BJ (cell line): ENCODE results near the gene RAPGEF1. TPM values are rescaled to one million over a fixed set of nuclear protein-coding genes. Genes with fewer than 3 reads are reported as not detected.
"Not testable (repeated sequence)": the region's sequence is repeated elsewhere in the genome, so short reads cannot be mapped to it uniquely, and the experiment has no call there.

ENCODE experiments used
- CTCF ChIA-PET: fragments of 350-600 bp; formaldehyde crosslinking; extraction: SDS; loops from one replicate; lab custom pipeline; 2021; ENCODE audit warnings: antibody characterized with exemption, inconsistent platforms; lab: Yijun Ruan, JAX
- POLR2A ChIA-PET: fragments of 300-600 bp; sonication (Branson Sonifier 250); formaldehyde crosslinking; extraction: SDS; loops from one replicate; lab custom pipeline; 2021; ENCODE audit warnings: antibody characterized with exemption; lab: Charles Lee
- DNase-seq: peaks from one replicate; pipeline ENCODE4 v3.0.0-alpha.2; 2011; ENCODE audit warnings: low read depth
- H3K27me3 ChIP-seq: 2 replicates; pipeline ENCODE4 v1.6.0; 2011; ENCODE audit warnings: low read length; ENCODE audit not compliant: control insufficient read depth, insufficient read depth
- H3K36me3 ChIP-seq: 2 replicates; pipeline ENCODE4 v1.5.1; 2011; ENCODE audit warnings: low read length; ENCODE audit not compliant: control insufficient read depth, insufficient read depth
- H3K4me3 ChIP-seq: 2 replicates; pipeline ENCODE4 v1.5.1; 2011; ENCODE audit warnings: low read depth, mild to moderate bottlenecking, control low read depth, low read length
- polyA plus RNA-seq: library from polyadenylated mRNA; depleted of rRNA; stranded (reverse); fragments of >200 nt; gene quantifications from 2 replicates; pipeline ENCODE4 v1.2.3, GENCODE V29; 2011
- TF ChIP-seq, protein P1 (sequence below): IDR thresholded peaks from 2 replicates; pipeline ENCODE4 v1.5.1; 2011; ENCODE audit warnings: low read depth, mild to moderate bottlenecking, control low read depth, inconsistent platforms, low read length, moderate library complexity; ENCODE audit not compliant: insufficient read depth

RAPGEF1 gene
- polyA plus RNA-seq, 1 experiment = 31.6 TPM

DNA sequence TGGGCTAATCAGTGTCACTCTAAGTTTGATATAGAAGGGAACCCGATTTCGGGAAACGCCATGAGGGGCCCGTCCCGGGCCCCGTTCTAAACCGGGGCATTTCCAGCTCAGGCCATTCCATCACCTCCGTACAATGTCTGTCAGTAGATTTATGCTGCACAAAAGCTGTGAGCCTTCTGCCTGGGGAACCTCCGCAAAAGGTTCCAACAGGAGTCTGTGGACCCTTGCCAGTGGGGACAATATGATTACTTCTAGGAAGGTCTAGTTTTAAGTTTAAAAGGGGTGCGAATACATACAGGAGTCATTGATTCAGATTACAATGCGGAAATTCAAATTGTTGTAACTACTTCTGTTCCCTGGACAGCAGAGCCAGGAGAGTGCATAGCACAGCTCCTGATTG, 57.6 kb downstream of the RAPGEF1 start:
- no peaks in the 10 kb centered on the region for H3K27me3 ChIP-seq
- ChIA-PET CTCF (interaction anchor here (2.0 kb wide), 1 partner anchor 16 kb away, joined by 8 read pairs; no protein-coding TSS in a partner anchor), POLR2A (no interaction called here)

DNA sequence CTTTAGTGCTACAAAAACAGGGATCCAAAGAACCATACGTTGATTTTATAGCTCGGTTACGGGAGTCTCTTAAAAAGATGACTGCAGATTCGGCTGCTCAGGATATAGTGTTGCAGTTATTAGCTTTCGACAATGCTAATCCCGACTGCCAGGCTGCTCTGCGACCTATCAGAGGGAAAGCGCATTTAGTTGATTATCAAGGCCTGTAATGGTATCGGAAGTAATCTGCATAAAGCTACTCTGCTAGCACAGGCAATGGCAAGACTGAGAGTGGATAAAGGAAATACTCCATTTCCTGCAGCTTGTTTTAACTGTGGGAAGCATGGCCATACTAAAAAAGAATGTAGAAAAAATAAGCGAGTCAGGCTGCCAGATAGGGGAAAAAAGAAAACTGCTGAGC, 58.0 kb downstream of the RAPGEF1 start:
- H3K36me3 ChIP-seq, DNase-seq, H3K4me3 ChIP-seq, POLR2A ChIA-PET, H3K27me3 ChIP-seq: not testable (repeated sequence)
- CTCF ChIA-PET = interaction anchor here (2.0 kb wide), 1 partner anchor 16 kb away, joined by 8 read pairs; no protein-coding TSS in a partner anchor

More for the DNA sequence above, 57.6 kb downstream of the RAPGEF1 start:
- TF ChIP-seq, protein P1, sequence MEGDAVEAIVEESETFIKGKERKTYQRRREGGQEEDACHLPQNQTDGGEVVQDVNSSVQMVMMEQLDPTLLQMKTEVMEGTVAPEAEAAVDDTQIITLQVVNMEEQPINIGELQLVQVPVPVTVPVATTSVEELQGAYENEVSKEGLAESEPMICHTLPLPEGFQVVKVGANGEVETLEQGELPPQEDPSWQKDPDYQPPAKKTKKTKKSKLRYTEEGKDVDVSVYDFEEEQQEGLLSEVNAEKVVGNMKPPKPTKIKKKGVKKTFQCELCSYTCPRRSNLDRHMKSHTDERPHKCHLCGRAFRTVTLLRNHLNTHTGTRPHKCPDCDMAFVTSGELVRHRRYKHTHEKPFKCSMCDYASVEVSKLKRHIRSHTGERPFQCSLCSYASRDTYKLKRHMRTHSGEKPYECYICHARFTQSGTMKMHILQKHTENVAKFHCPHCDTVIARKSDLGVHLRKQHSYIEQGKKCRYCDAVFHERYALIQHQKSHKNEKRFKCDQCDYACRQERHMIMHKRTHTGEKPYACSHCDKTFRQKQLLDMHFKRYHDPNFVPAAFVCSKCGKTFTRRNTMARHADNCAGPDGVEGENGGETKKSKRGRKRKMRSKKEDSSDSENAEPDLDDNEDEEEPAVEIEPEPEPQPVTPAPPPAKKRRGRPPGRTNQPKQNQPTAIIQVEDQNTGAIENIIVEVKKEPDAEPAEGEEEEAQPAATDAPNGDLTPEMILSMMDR = no peak
- Histone ChIP-seq H3K4me3 (no peak overlapping the region), H3K36me3 (no peaks in the 10 kb centered on the region)
- no peak for DNase-seq

DNA sequence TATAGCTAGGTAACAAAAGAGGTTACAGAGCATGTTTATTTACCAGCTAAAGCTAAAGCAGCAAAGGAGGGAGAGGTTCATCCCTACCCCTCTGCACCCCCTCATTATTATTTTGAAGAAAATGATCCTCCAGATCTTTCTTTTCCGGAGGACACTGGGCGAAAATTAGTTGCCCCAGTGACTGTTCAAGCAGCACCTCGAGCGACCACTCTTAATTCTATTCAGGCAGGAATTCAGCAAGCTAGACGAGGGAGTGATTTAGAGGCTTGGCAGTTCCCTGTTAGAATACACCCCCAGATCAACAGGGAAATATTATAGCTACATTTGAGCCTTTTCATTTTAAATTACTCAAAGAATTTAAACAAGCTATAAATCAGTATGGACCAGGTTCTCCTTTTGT, 58.8 kb downstream of the RAPGEF1 start:
- H3K36me3 ChIP-seq, H3K4me3 ChIP-seq, DNase-seq, POLR2A ChIA-PET, H3K27me3 ChIP-seq: not testable (repeated sequence)
- CTCF ChIA-PET = interaction anchor here (1.3 to 2.0 kb wide), 2 partner anchors 9 to 17 kb away, joined by 3 to 8 read pairs; no protein-coding TSS in a partner anchor

DNA sequence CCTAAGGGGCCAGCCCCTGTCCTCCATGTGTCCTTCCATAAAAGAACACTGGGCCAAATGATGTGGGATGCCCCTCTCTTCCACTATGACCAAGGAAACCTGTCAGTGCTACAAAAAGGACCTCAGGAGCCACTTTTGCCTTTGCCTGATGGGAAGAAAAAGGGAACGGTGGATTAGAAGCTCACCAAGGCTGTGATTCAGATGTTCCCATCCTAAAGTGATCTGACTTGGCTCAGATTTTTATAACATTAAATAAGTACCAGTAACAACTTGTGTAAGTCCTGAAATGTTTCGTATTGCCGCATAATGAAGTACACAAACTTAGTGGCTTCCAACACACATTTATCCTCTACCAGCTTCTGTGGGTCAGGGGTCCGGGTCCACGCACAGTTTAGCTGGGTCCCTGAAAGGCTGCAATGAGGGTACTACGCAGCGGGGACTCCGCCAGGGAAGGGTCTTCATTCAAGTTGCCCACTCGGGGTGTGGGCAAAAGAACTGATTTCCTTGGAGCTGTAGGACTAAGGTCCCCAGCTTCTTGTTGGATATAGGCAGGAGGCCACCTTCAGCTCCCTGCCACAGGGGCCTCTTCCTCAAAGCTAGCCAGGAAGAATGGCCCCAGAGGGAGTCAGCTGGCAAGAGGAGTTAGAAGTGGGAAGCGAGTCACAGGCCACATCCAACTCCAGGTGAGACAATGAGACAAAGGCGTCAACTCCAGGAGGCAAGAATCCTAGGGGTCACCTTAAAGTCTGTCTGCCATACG, 60.4 kb downstream of the RAPGEF1 start:
- Histone ChIP-seq H3K36me3 (no peaks in the 10 kb centered on the region), H3K27me3 (no peaks in the 10 kb centered on the region), H3K4me3 (no peak overlapping the region)
- POLR2A ChIA-PET = no interaction called here
- no peak for DNase-seq
- TF ChIP-seq, protein P1 = no peak
- CTCF ChIA-PET = interaction anchor here (0.9 to 3.8 kb wide), 10 partner anchors 9 to 88 kb away, joined by 3 to 24 read pairs (median 7); partner anchors contain the start of gene RAPGEF1

DNA sequence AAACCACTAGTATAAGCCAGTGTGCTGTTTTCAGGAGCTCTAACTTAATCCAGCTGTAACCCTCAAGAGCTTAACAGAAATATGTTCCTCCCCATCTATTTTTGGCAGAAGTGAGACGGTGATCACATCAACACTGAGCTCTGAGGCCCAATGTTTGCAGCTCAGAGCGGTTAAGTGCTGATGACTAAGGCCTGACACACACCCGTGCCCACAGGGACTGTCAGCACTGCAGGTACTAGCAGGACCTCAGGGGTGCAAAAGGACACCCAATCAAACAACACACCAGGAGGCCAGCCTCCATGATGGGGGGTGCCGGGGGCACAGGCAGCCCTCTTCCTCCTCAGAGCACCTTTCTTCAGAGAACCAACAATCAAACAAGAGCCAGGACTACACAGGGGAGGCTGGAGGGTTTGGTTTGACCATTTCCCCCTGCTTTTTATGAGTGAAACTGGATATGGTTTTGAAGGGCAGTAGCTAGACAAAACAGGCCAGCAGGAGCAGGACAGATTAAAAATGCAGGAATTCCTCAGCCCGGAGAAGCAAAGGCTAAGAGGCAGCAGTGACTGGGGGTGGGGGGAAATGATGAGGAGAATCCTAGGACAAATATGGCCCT, 61.3 kb downstream of the RAPGEF1 start:
- DNase-seq = peak; percentile 92
- TF ChIP-seq, protein P1 = peak; percentile 7; the same call in 1 of the 2 replicates
- Histone ChIP-seq H3K27me3 (no peaks in the 10 kb centered on the region), H3K4me3 (no peak overlapping the region), H3K36me3 (no peaks in the 10 kb centered on the region)
- CTCF ChIA-PET = interaction anchor here (0.7 to 3.8 kb wide), 12 partner anchors 10 to 87 kb away, joined by 3 to 24 read pairs (median 7); partner anchors contain the start of gene RAPGEF1
- POLR2A ChIA-PET = interaction anchor here (0.6 to 1.4 kb wide), 5 partner anchors 20 to 885 kb away, joined by 3 to 9 read pairs (median 5); no protein-coding TSS in a partner anchor
